Keratinocyte (primary cell): ENCODE data around the gene POP7.

Experiments used
- EZH2 ChIP-seq: IDR thresholded peaks from one replicate; pipeline ENCODE4 v1.6.1; 2012; ENCODE audit warnings: inconsistent platforms, mild to moderate bottlenecking, low read length, moderate library complexity
- TF ChIP-seq, protein P1 (sequence below), 3 experiments: IDR thresholded peaks in 1 of 3; conservative IDR thresholded peaks in 1 of 3; optimal IDR thresholded peaks in 1 of 3; 2 replicates in 2 of 3; 3 replicates in 1 of 3; pipeline versions ENCODE3 to v1.5.1; 2011; ENCODE audit warnings: low read length in 3 of 3, mild to moderate bottlenecking in 3 of 3, moderate library complexity in 2 of 3, control low read depth in 1 of 3, inconsistent platforms in 1 of 3; ENCODE audit not compliant: insufficient read depth in 2 of 3; ENCODE audit errors: extremely low read depth in 1 of 3

DNA sequence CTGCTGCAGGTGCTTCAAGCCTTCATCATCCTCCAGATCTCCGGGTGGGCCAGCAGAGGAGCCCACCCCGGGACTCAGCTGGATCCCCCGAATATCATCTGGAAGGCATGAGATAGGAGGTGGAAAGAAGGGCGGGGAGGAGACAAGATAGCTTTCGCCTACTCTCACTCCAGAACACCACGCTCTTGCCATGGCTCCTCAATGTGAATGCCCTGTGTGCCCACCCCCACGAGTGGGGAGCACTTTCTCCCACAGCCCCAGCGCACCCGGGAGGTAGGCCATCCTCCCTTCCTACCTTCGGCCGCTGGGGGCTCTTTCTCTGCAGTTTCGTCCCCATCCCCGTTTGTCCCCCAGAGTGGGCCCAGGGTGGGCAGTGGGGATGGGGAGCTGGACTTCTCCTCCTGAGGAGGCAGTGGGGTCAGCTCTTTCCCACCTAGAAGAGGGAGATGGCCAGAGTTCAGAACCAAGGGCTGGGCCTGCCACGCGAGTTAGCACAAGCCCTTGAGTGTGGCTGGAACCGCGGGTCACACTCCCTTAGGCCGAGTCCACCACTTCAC, 20.8 kb upstream of the POP7 start:
- TF ChIP-seq, protein P1, sequence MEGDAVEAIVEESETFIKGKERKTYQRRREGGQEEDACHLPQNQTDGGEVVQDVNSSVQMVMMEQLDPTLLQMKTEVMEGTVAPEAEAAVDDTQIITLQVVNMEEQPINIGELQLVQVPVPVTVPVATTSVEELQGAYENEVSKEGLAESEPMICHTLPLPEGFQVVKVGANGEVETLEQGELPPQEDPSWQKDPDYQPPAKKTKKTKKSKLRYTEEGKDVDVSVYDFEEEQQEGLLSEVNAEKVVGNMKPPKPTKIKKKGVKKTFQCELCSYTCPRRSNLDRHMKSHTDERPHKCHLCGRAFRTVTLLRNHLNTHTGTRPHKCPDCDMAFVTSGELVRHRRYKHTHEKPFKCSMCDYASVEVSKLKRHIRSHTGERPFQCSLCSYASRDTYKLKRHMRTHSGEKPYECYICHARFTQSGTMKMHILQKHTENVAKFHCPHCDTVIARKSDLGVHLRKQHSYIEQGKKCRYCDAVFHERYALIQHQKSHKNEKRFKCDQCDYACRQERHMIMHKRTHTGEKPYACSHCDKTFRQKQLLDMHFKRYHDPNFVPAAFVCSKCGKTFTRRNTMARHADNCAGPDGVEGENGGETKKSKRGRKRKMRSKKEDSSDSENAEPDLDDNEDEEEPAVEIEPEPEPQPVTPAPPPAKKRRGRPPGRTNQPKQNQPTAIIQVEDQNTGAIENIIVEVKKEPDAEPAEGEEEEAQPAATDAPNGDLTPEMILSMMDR (optimal IDR thresholded peaks at IDR 0.05 in 1 of 3, IDR thresholded peaks at IDR 0.05 in 1 of 3, conservative IDR thresholded peaks at IDR 0.05 in 1 of 3; ENCODE audit: extremely low read depth in 1 of 3, insufficient read depth in 2 of 3, low read length in 3 of 3), result no peak
- TF ChIP-seq EZH2, result no peak
